HEK293 (cell line): Measurements from ENCODE around the gene ELAVL1.

Experiments used
- CTCF ChIA-PET: fragments of 350-600 bp; formaldehyde crosslinking; extraction: SDS; loops from one replicate; lab custom pipeline; 2021; ENCODE audit warnings: antibody characterized with exemption; lab: Yijun Ruan, JAX
- POLR2A ChIA-PET: fragments of 300-600 bp; formaldehyde crosslinking; extraction: SDS; loops from one replicate; lab custom pipeline; 2020; ENCODE audit warnings: antibody characterized with exemption, inconsistent platforms; lab: Yijun Ruan, JAX
- H3K27ac ChIP-seq: fragments of 200-500 bp; sonication (Bioruptor generic); 2 replicates; pipeline ENCODE4 v1.5.1; 2014; ENCODE audit warnings: low read depth, low read length, control low read depth, inconsistent platforms; ENCODE audit errors: extremely low read depth
- H3K36me3 ChIP-seq, 2 experiments: fragments of 200-500 bp in 1 of 2; sonication (Bioruptor generic) in 1 of 2; 1 replicate in 1 of 2; 2 replicates in 1 of 2; pipeline ENCODE4 v1.5.1; 2014 to 2017; ENCODE audit warnings: inconsistent platforms in 2 of 2, low read length in 2 of 2; ENCODE audit not compliant: control insufficient read depth in 2 of 2, insufficient read depth in 1 of 2
- H3K4me1 ChIP-seq: fragments of 200-500 bp; sonication (Bioruptor generic); 2 replicates; pipeline ENCODE4 v1.5.1; 2014; ENCODE audit warnings: mild to moderate bottlenecking, low read length, inconsistent platforms; ENCODE audit not compliant: control insufficient read depth, insufficient read depth
- H3K4me3 ChIP-seq: 2 replicates; pipeline ENCODE4 v1.5.1; 2011; ENCODE audit warnings: low read depth, mild to moderate bottlenecking, control low read depth, low read length, moderate library complexity
- H3K9me3 ChIP-seq: fragments of 200-500 bp; sonication (Bioruptor generic); 2 replicates; pipeline ENCODE4 v1.5.1; 2014; ENCODE audit warnings: low read depth, low read length, inconsistent platforms; ENCODE audit not compliant: control insufficient read depth, insufficient read depth
- ATF2 ChIP-seq: fragments of 450-650 bp; formaldehyde crosslinking; IDR thresholded peaks from 2 replicates; pipeline ENCODE4 v1.5.1; 2016; ENCODE audit warnings: missing biosample characterization, missing genetic modification characterization, low read depth
- BCL11A ChIP-seq: fragments of 450-650 bp; formaldehyde crosslinking; IDR thresholded peaks from 2 replicates; pipeline ENCODE4 v1.5.1; 2016; ENCODE audit warnings: low read depth, missing biosample characterization, missing genetic modification characterization
- HOXC10 ChIP-seq: sonication (generic); formaldehyde crosslinking; IDR thresholded peaks from 2 replicates; pipeline ENCODE4 v1.8.1; 2023; ENCODE audit warnings: mild to moderate bottlenecking, missing genetic modification reagents
- HOXD13 ChIP-seq: sonication (generic); formaldehyde crosslinking; IDR thresholded peaks from 2 replicates; pipeline ENCODE4 v1.8.0; 2022; ENCODE audit warnings: missing genetic modification reagents, borderline replicate concordance
- KLF1 ChIP-seq: fragments of 450-650 bp; formaldehyde crosslinking; IDR thresholded peaks from 2 replicates; pipeline ENCODE4 v1.5.1; 2016; ENCODE audit warnings: missing biosample characterization, missing genetic modification characterization
- PRDM1 ChIP-seq: fragments of 450-650 bp; formaldehyde crosslinking; IDR thresholded peaks from 2 replicates; pipeline ENCODE4; 2016; ENCODE audit warnings: missing biosample characterization, missing genetic modification characterization
- PRDM4 ChIP-seq: fragments of 450-650 bp; formaldehyde crosslinking; IDR thresholded peaks from 2 replicates; pipeline ENCODE4 v1.5.1; 2017; ENCODE audit warnings: missing biosample characterization, missing genetic modification characterization
- PRDM6 ChIP-seq: fragments of 450-650 bp; formaldehyde crosslinking; IDR thresholded peaks from 2 replicates; pipeline ENCODE4 v1.5.1; 2017; ENCODE audit warnings: missing biosample characterization, missing genetic modification characterization
- RBAK ChIP-seq: fragments of 450-650 bp; formaldehyde crosslinking; IDR thresholded peaks from 2 replicates; pipeline ENCODE4 v1.5.1; 2016; ENCODE audit warnings: missing biosample characterization, missing genetic modification characterization
- REPIN1 ChIP-seq: fragments of 450-650 bp; formaldehyde crosslinking; IDR thresholded peaks from 2 replicates; pipeline ENCODE4 v1.5.1; 2017; ENCODE audit warnings: missing biosample characterization, missing genetic modification characterization, low read depth
- SP2 ChIP-seq: fragments of 450-650 bp; formaldehyde crosslinking; IDR thresholded peaks from 2 replicates; pipeline ENCODE4 v1.5.1; 2016; ENCODE audit warnings: missing biosample characterization, missing genetic modification characterization
- SP7 ChIP-seq: fragments of 450-650 bp; formaldehyde crosslinking; IDR thresholded peaks from 2 replicates; pipeline ENCODE4 v1.5.1; 2016; ENCODE audit warnings: missing biosample characterization, missing genetic modification characterization
- ZNF138 ChIP-seq: fragments of 450-650 bp; formaldehyde crosslinking; IDR thresholded peaks from 2 replicates; pipeline ENCODE4 v1.5.1; 2016; ENCODE audit warnings: missing biosample characterization, missing genetic modification characterization, borderline replicate concordance
- ZNF19 ChIP-seq: fragments of 450-650 bp; formaldehyde crosslinking; IDR thresholded peaks from 2 replicates; pipeline ENCODE4; 2016; ENCODE audit warnings: missing biosample characterization, missing genetic modification characterization, low read depth
- ZNF274 ChIP-seq, 2 experiments: fragments of 200-500 bp in 1 of 2; fragments of 450-650 bp in 1 of 2; sonication (Bioruptor generic) in 1 of 2; formaldehyde crosslinking in 1 of 2; IDR thresholded peaks; 2 replicates each; pipeline versions ENCODE4 v1.5.1 to v1.6.1; 2014 to 2016; ENCODE audit warnings: borderline replicate concordance in 1 of 2, inconsistent platforms in 1 of 2, low read length in 1 of 2, missing biosample characterization in 1 of 2, missing genetic modification characterization in 1 of 2
- ZNF292 ChIP-seq: fragments of 450-650 bp; formaldehyde crosslinking; IDR thresholded peaks from 2 replicates; pipeline ENCODE4 v1.5.1; 2016; ENCODE audit warnings: low read depth, missing biosample characterization, missing genetic modification characterization, borderline replicate concordance
- ZNF404 ChIP-seq: fragments of 450-650 bp; formaldehyde crosslinking; IDR thresholded peaks from 2 replicates; pipeline ENCODE4 v1.5.1; 2017; ENCODE audit warnings: missing biosample characterization, missing genetic modification characterization
- ZNF521 ChIP-seq: fragments of 450-650 bp; formaldehyde crosslinking; IDR thresholded peaks from 2 replicates; pipeline ENCODE4 v1.5.1; 2017; ENCODE audit warnings: missing biosample characterization, mild to moderate bottlenecking, missing genetic modification characterization
- ZNF544 ChIP-seq: fragments of 450-650 bp; formaldehyde crosslinking; IDR thresholded peaks from 2 replicates; pipeline ENCODE4 v1.5.0; 2017; ENCODE audit warnings: missing biosample characterization, missing genetic modification characterization
- ZNF596 ChIP-seq: fragments of 450-650 bp; IDR thresholded peaks from 2 replicates; pipeline ENCODE4 v1.5.0; 2018; ENCODE audit warnings: missing biosample characterization, mild to moderate bottlenecking, missing genetic modification characterization, moderate library complexity
- ZNF660 ChIP-seq: fragments of 450-650 bp; IDR thresholded peaks from 2 replicates; pipeline ENCODE4 v1.5.1; 2018; ENCODE audit warnings: missing biosample characterization, mild to moderate bottlenecking, missing genetic modification characterization
- ZNF664 ChIP-seq: fragments of 450-650 bp; formaldehyde crosslinking; IDR thresholded peaks from 2 replicates; pipeline ENCODE4 v1.5.1; 2016; ENCODE audit warnings: missing biosample characterization, missing genetic modification characterization
- ZNF76 ChIP-seq: fragments of 450-650 bp; formaldehyde crosslinking; IDR thresholded peaks from 2 replicates; pipeline ENCODE4; 2016; ENCODE audit warnings: low read depth, missing biosample characterization, missing genetic modification characterization, borderline replicate concordance
- ZNF791 ChIP-seq: fragments of 450-650 bp; formaldehyde crosslinking; IDR thresholded peaks from 2 replicates; pipeline ENCODE4 v1.5.1; 2016; ENCODE audit warnings: missing biosample characterization, missing genetic modification characterization
- ZSCAN23 ChIP-seq: fragments of 450-650 bp; formaldehyde crosslinking; IDR thresholded peaks from 2 replicates; pipeline ENCODE4 v1.5.1; 2016; ENCODE audit warnings: missing biosample characterization, missing genetic modification characterization
- TF ChIP-seq, protein P1 (sequence below): fragments of 450-650 bp; formaldehyde crosslinking; IDR thresholded peaks from 2 replicates; pipeline ENCODE4 v1.5.1; 2016; ENCODE audit warnings: missing biosample characterization, missing genetic modification characterization
- TF ChIP-seq, protein P2 (sequence below): fragments of 450-650 bp; formaldehyde crosslinking; IDR thresholded peaks from 2 replicates; pipeline ENCODE4 v1.5.1; 2016; ENCODE audit warnings: missing biosample characterization, missing genetic modification characterization

ELAVL1 gene

DNA sequence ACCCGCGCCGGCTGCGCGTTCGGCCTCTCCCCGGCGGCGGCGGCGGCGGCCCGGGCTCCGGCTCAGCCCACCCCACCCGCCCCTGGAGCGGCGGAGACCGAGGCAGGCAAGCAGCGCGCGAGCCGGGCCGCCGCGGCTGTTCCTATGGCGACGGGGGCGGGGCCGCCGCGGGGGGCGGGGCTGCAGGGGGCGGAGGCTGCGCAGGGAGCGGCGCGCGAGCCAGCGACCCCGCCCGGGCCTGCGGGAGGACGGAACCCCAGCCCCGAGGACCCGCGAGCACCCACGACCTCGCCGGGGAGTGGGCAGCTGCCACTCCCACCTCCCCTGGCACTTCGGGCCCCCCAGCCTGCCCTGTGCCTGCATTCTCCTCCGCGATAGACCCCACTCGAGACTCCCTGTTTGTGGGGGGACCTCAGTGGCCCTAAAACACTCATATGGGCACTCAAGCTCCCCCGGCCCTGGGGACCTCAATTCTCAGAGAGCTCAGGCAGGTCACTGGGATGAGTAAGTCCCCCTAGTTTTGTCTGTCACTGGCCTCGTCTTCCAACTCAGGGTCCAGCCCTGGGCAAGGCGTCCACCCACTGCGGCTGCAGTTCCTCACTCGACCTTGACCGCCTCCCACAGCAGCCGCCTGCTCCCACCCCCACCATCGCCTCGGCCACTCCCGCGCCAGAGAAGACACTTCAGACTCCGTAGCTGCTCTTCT lies 79.3 kb downstream of the ELAVL1 start, which contains the start of gene CTXN1 (continued):
- TF ChIP-seq ZNF274 (IDR thresholded peaks at IDR 0.05; ENCODE audit: low read length) (no peak), ZNF274 (tag by site-specific recombination; IDR thresholded peaks at IDR 0.05; ENCODE audit: borderline replicate concordance) (no peak), BCL11A (tag by site-specific recombination) (no peak), KLF1 (tag by site-specific recombination) (peak; percentile 27; the same call in 1 of the 2 replicates), SP2 (tag by site-specific recombination) (peak; percentile 19; the same call in 1 of the 2 replicates)

DNA sequence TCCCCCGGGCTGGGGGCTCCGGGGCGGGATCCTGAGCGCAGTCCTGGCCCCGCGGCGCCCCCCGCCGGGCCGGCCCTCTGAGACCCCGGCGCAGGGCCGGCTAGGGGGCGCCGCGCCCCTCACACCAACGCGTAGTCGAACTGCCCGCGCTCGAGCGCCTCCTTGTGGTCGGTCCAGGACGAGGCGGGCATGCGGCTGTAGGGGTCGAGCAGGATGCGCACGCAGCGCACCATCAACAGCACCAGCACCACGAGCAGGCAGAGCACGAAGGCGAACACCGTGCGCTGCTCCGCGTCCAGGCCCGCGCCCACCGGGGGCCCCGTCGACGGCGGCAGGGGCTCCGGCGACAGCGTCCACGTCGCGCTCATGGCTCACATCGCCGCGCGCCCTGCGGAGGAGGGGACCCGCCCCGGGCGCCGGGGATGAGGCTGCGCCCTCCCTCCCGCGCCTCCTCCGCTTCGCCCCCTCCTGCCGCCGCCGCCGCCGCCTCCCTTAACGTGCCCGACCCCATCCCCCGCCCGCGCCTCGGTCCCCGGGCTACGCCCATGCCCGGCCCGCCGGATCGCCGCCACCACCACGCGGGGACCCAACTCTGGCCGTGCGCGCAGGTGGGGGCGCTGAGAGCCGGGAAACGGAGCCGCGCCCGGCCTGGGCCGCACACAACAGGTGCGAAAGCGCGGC lies 80.1 kb downstream of the ELAVL1 start:
- Histone ChIP-seq H3K9me3 (no peaks in the 10 kb centered on the region), H3K4me1 (peaks cover 20% of the 10 kb centered on the region), H3K4me3 (peak overlapping the region; percentile 30), H3K36me3 (peaks cover 3 to 27% of the 10 kb centered on the region in 2 experiments; a peak in 2 of 3 replicates), H3K27ac (peak overlapping the region; percentile 48; the same call in 1 of the 2 replicates)
- CTCF ChIA-PET: interaction anchor here (2.2 kb wide), 1 partner anchor 19 kb away, joined by 11 read pairs; the partner anchor contains the start of gene TIMM44
- POLR2A ChIA-PET: no interaction called here
- no peak for TF ChIP-seq REPIN1
- TF ChIP-seq ZNF664 (tag by site-specific recombination): no peak
- no peak for TF ChIP-seq HOXC10 (CRISPR knock-in tag)
- no peak for TF ChIP-seq ZNF596 (tag by site-specific recombination)
- no peak for TF ChIP-seq SP7 (tag by site-specific recombination)
- TF ChIP-seq ZNF138 (tag by site-specific recombination): no peak
- no peak for TF ChIP-seq ZSCAN23 (tag by site-specific recombination)
- no peak for TF ChIP-seq PRDM1 (tag by site-specific recombination)
- TF ChIP-seq RBAK (tag by site-specific recombination): no peak
- no peak for TF ChIP-seq ZNF292 (tag by site-specific recombination)
- TF ChIP-seq ZNF19 (tag by site-specific recombination): no peak
- no peak for TF ChIP-seq ZNF521 (tag by site-specific recombination)
- no peak for TF ChIP-seq ATF2 (tag by site-specific recombination)
- TF ChIP-seq PRDM6 (tag by site-specific recombination): no peak
- TF ChIP-seq, protein P1, sequence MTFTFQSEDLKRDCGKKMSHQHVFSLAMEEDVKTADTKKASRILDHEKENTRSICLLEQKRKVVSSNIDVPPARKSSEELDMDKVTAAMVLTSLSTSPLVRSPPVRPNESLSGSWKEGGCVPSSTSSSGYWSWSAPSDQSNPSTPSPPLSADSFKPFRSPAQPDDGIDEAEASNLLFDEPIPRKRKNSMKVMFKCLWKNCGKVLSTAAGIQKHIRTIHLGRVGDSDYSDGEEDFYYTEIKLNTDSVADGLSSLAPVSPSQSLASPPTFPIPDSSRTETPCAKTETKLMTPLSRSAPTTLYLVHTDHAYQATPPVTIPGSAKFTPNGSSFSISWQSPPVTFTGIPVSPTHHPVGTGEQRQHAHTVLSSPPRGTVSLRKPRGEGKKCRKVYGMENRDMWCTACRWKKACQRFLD (tag by site-specific recombination): no peak
- no peak for TF ChIP-seq ZNF76 (tag by site-specific recombination)
- TF ChIP-seq ZNF544 (tag by site-specific recombination): no peak
- peak; percentile 72 for TF ChIP-seq ZNF660
- TF ChIP-seq ZNF404 (tag by site-specific recombination): no peak
- TF ChIP-seq PRDM4 (tag by site-specific recombination): no peak
- no peak for TF ChIP-seq HOXD13 (CRISPR knock-in tag)
- TF ChIP-seq, protein P2, sequence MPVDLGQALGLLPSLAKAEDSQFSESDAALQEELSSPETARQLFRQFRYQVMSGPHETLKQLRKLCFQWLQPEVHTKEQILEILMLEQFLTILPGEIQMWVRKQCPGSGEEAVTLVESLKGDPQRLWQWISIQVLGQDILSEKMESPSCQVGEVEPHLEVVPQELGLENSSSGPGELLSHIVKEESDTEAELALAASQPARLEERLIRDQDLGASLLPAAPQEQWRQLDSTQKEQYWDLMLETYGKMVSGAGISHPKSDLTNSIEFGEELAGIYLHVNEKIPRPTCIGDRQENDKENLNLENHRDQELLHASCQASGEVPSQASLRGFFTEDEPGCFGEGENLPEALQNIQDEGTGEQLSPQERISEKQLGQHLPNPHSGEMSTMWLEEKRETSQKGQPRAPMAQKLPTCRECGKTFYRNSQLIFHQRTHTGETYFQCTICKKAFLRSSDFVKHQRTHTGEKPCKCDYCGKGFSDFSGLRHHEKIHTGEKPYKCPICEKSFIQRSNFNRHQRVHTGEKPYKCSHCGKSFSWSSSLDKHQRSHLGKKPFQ (tag by site-specific recombination): no peak
- TF ChIP-seq ZNF791: no peak
